SK-N-SH treated with all-trans-retinoic acid at 6 μM for 48 hours (cell line): ENCODE measurements around the gene DRAXIN.

ENCODE experiments used
- ATAC-seq: fragments of 200-7000 bp; cut with Tn5 transposase; 3 replicates; pipeline ENCODE4 v1.9.1; 2020; ENCODE audit warnings: mild to moderate bottlenecking, moderate library complexity
- BACH2 ChIP-seq: fragments of 250-450 bp; sonication (Bioruptor Pico); IDR thresholded peaks from 2 replicates; pipeline ENCODE4 v1.9.0; 2021; ENCODE audit warnings: mild to moderate bottlenecking, borderline replicate concordance
- CSDC2 ChIP-seq: fragments of 250-450 bp; sonication (Bioruptor Pico); IDR thresholded peaks from 2 replicates; pipeline ENCODE4 v1.5.0; 2020; ENCODE audit warnings: mild to moderate bottlenecking, moderate library complexity
- GLIS3 ChIP-seq: fragments of 250-450 bp; sonication (Bioruptor Pico); IDR thresholded peaks from 2 replicates; pipeline ENCODE4 v1.5.0; 2020; ENCODE audit warnings: mild to moderate bottlenecking, moderate library complexity
- ISL1 ChIP-seq: fragments of 250-450 bp; sonication (Bioruptor Pico); IDR thresholded peaks from 2 replicates; pipeline ENCODE4 v2.1.2; 2022; ENCODE audit warnings: mild to moderate bottlenecking, moderate library complexity
- OSR1 ChIP-seq: fragments of 250-450 bp; sonication (Bioruptor Pico); IDR thresholded peaks from 2 replicates; pipeline ENCODE4 v1.8.0; 2022; ENCODE audit warnings: moderate library complexity, mild to moderate bottlenecking, inconsistent platforms
- PATZ1 ChIP-seq: fragments of 250-450 bp; sonication (Bioruptor Pico); IDR thresholded peaks from 2 replicates; pipeline ENCODE4 v1.8.0; 2020; ENCODE audit warnings: mild to moderate bottlenecking, moderate library complexity, borderline replicate concordance
- PPARA ChIP-seq: fragments of 250-450 bp; sonication (Bioruptor Pico); IDR thresholded peaks from 2 replicates; pipeline ENCODE4 v1.5.0; 2020; ENCODE audit warnings: mild to moderate bottlenecking, borderline replicate concordance
- RARB ChIP-seq: fragments of 250-450 bp; sonication (Bioruptor Pico); IDR thresholded peaks from 2 replicates; pipeline ENCODE4 v1.8.0; 2021; ENCODE audit warnings: mild to moderate bottlenecking, moderate library complexity
- SNAI2 ChIP-seq: fragments of 250-450 bp; sonication (Bioruptor Pico); IDR thresholded peaks from 2 replicates; pipeline ENCODE4 v1.5.0; 2020; ENCODE audit warnings: mild to moderate bottlenecking, moderate library complexity
- ZC3H10 ChIP-seq: fragments of 250-450 bp; sonication (Bioruptor Pico); IDR thresholded peaks from 2 replicates; pipeline ENCODE4 v1.5.1; 2021; ENCODE audit warnings: mild to moderate bottlenecking, moderate library complexity
- ZFP3 ChIP-seq: fragments of 250-450 bp; sonication (Bioruptor Pico); IDR thresholded peaks from 2 replicates; pipeline ENCODE4 v1.5.0; 2020; ENCODE audit warnings: mild to moderate bottlenecking, moderate library complexity
- ZFP30 ChIP-seq: fragments of 450-650 bp; formaldehyde crosslinking; IDR thresholded peaks from 2 replicates; pipeline ENCODE4 v1.5.0; 2022; ENCODE audit warnings: mild to moderate bottlenecking, moderate library complexity
- ZNF70 ChIP-seq: fragments of 450-650 bp; formaldehyde crosslinking; IDR thresholded peaks from 2 replicates; pipeline ENCODE4 v1.5.0; 2020; ENCODE audit warnings: mild to moderate bottlenecking, moderate library complexity
- ZNF8 ChIP-seq: fragments of 450-650 bp; formaldehyde crosslinking; IDR thresholded peaks from 2 replicates; pipeline ENCODE4 v1.5.0; 2020; ENCODE audit warnings: mild to moderate bottlenecking, moderate library complexity
- TF ChIP-seq, protein P1 (sequence below): fragments of 250-450 bp; sonication (Bioruptor Pico); IDR thresholded peaks from 2 replicates; pipeline ENCODE4 v1.5.1; 2020; ENCODE audit warnings: low read depth, mild to moderate bottlenecking, moderate library complexity
- TF ChIP-seq, protein P2 (sequence below): fragments of 250-450 bp; sonication (Bioruptor Pico); IDR thresholded peaks from 2 replicates; pipeline ENCODE4 v1.5.0; 2020; ENCODE audit warnings: mild to moderate bottlenecking, moderate library complexity

The DRAXIN gene

DNA sequence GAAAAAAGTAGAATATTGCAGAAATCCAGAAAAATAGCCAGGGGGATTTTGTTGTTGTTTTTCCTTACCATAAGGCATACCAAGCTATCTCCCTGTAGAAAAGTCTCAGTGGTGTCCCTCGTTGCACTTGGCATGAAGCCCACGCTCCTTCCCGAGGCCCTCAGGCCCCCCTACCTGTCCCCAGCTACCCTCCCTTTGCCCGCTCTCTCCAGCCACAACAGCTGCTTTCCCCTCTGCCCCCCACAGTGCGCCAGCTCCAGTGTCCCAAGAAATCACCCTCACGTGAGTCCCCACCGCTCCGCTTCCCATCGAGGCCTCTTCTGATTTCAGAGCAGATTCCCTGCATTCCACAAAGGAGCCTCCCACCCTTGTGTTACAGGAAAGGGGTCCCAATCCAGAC lies 52.8 kb downstream of the DRAXIN start:
- TF ChIP-seq PATZ1 (CRISPR knock-in tag) = no peak
- TF ChIP-seq SNAI2 (CRISPR knock-in tag) = no peak
- TF ChIP-seq BACH2 (CRISPR knock-in tag) = no peak
- ATAC-seq = no peak

- ATAC-seq = no peak
- no peak for TF ChIP-seq SNAI2 (CRISPR knock-in tag)
- no peak for TF ChIP-seq OSR1 (CRISPR knock-in tag)
- no peak for TF ChIP-seq CSDC2 (CRISPR knock-in tag)
- TF ChIP-seq, protein P1, sequence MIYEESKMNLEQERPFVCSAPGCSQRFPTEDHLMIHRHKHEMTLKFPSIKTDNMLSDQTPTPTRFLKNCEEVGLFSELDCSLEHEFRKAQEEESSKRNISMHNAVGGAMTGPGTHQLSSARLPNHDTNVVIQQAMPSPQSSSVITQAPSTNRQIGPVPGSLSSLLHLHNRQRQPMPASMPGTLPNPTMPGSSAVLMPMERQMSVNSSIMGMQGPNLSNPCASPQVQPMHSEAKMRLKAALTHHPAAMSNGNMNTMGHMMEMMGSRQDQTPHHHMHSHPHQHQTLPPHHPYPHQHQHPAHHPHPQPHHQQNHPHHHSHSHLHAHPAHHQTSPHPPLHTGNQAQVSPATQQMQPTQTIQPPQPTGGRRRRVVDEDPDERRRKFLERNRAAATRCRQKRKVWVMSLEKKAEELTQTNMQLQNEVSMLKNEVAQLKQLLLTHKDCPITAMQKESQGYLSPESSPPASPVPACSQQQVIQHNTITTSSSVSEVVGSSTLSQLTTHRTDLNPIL (CRISPR knock-in tag) = no peak
- TF ChIP-seq PPARA = no peak
- TF ChIP-seq PATZ1 (CRISPR knock-in tag) = no peak
- no peak for TF ChIP-seq ZNF70
- no peak for TF ChIP-seq BACH2 (CRISPR knock-in tag)
- TF ChIP-seq GLIS3 (CRISPR knock-in tag) = no peak
- TF ChIP-seq, protein P2, sequence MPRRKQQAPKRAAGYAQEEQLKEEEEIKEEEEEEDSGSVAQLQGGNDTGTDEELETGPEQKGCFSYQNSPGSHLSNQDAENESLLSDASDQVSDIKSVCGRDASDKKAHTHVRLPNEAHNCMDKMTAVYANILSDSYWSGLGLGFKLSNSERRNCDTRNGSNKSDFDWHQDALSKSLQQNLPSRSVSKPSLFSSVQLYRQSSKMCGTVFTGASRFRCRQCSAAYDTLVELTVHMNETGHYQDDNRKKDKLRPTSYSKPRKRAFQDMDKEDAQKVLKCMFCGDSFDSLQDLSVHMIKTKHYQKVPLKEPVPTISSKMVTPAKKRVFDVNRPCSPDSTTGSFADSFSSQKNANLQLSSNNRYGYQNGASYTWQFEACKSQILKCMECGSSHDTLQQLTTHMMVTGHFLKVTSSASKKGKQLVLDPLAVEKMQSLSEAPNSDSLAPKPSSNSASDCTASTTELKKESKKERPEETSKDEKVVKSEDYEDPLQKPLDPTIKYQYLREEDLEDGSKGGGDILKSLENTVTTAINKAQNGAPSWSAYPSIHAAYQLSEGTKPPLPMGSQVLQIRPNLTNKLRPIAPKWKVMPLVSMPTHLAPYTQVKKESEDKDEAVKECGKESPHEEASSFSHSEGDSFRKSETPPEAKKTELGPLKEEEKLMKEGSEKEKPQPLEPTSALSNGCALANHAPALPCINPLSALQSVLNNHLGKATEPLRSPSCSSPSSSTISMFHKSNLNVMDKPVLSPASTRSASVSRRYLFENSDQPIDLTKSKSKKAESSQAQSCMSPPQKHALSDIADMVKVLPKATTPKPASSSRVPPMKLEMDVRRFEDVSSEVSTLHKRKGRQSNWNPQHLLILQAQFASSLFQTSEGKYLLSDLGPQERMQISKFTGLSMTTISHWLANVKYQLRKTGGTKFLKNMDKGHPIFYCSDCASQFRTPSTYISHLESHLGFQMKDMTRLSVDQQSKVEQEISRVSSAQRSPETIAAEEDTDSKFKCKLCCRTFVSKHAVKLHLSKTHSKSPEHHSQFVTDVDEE = no peak
- no peak for TF ChIP-seq ZFP30
- TF ChIP-seq ZC3H10 (CRISPR knock-in tag) = no peak
- TF ChIP-seq ISL1 = no peak
These were observed 54.6 kb downstream of the DRAXIN start for GRCh38 chr1:11746092-11746491.

- TF ChIP-seq ZNF8 (no peak), ZFP3 (CRISPR knock-in tag) (no peak), ZNF70 (no peak), ZC3H10 (CRISPR knock-in tag) (no peak), RARB (CRISPR knock-in tag) (no peak), PATZ1 (CRISPR knock-in tag) (no peak), PPARA (no peak)
- TF ChIP-seq, protein P1 (CRISPR knock-in tag) = no peak
- no peak for ATAC-seq
These were observed 55.4 kb downstream of the DRAXIN start for GRCh38 chr1:11746795-11747487.
